Activated T-cell treated with anti-CD3 and anti-CD28 coated beads for 1 hour (primary cell): ENCODE measurements around the gene PGM1.

Experiments
- DNase-seq: peaks from one replicate; pipeline ENCODE4 v3.0.0-alpha.2; 2020; ENCODE audit warnings: low read depth

Gene PGM1

GRCh38 chr1:63633281-63633680 is 40.1 kb downstream of the PGM1 start:
- no peak for DNase-seq

GRCh38 chr1:63634471-63634870 is 41.3 kb downstream of the PGM1 start:
- no peak for DNase-seq

DNA sequence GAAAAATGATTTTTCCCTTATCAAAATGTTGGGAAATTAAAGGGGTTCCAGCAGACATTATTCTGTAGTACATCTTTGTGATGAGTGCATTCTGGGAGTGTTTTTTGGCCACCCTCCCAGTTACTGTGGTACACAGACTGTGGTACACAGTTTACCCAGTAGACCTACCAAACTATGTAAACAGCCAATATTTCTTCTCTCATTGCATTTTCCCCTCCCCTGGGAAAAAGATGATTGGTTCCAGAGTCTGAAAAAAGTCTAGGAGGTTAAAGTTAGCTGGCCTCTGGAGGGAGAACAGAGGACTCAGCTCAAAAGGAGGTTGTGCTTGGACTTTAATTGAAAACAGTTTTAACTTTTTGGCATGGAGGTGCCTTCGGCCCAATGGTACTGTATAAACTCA is 42.5 kb downstream of the PGM1 start:
- no peak for DNase-seq

DNA sequence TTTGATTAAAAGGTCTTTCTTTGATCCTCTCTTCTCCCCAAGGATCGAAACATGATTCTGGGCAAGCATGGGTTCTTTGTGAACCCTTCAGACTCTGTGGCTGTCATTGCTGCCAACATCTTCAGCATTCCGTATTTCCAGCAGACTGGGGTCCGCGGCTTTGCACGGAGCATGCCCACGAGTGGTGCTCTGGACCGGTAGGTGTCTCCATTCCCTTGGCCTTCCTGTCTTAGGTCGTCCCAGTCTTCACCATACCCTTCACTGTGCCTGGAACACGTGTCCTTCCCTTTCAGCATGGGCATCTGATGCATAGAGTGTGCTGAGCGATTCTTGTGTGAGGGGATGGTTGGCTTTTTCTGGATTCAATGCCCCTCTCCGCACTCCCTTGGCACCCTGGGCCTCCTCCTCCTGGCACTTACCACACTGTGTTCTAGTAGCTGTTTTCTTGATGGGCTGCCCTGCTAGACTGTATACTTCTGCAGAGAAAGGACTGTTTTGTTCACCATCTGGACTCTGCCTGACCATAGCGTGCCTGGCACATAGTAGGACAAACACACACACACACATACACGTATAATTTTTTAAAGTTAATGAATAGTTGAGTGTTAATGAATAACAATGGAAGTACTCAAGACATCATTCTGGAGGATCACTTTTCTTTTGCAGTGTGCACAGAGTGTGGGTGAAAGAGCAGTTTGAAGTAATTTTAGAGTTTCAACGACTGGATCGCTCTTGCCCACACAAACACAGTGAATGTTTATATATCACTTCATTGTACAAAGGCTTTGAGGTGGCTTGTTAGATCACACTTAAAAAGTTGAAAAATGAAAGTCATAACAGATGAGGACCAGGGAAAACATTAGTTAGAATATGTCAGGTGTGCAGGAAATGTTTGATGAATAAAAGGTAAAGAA is 43.2 kb downstream of the PGM1 start:
- no peak for DNase-seq

DNA sequence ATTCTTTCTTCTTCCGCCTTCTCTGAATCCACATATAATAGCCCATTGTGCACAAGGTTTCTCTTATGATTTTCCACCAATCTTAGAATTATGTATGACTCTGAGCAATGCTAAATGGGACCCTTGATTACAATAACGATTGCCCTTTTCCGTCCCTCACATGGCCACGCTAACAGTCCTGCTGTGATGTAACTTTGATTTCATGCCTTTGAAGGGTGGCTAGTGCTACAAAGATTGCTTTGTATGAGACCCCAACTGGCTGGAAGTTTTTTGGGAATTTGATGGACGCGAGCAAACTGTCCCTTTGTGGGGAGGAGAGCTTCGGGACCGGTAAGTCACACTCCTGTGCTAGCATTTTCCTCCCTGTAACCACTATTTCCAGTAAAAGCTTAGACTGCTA is 45.3 kb downstream of the PGM1 start:
- no peak for DNase-seq

DNA sequence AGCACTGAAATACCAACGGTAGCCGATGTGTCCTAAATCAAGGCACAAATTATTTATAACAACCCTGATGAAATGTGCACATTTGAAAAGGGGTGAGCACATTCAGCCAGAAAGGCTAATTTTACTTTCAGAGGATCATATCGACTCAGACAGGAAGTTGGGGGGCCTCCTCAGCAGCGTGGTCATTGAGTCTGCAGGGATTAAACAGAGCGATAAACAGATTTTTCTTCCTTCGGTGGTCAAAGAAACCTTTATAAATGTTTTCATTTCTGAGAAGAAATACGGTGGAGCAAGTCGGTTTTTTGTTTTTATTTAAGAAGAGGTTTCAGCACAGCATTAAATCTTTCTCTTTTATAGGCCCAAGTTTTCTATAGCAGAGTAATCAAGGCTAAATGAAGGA is 45.7 kb downstream of the PGM1 start:
- no peak for DNase-seq

GRCh38 chr1:63640633-63641567 is 47.7 kb downstream of the PGM1 start:
- DNase-seq, result no peak

DNA sequence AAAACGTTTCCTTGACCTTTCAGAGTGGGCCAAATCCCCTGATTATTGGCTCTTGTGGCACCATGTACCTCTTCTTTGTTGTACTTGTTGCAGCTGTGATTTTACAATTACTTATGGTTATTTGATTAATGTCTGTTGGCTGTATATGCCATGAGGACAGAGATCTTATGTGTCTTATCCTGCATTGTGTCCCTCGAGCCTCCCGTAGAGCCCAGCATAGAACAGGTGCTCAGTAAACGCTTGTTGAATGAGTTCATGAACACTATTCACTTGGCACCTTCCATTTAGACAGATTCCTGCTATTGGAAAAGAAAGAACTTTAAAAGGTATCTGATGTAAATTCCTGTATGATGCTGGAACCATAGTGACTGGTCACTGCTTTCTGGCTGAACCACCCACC is 48.4 kb downstream of the PGM1 start:
- no peak for DNase-seq

GRCh38 chr1:63642901-63643300 is 49.7 kb downstream of the PGM1 start:
- no peak for DNase-seq

DNA sequence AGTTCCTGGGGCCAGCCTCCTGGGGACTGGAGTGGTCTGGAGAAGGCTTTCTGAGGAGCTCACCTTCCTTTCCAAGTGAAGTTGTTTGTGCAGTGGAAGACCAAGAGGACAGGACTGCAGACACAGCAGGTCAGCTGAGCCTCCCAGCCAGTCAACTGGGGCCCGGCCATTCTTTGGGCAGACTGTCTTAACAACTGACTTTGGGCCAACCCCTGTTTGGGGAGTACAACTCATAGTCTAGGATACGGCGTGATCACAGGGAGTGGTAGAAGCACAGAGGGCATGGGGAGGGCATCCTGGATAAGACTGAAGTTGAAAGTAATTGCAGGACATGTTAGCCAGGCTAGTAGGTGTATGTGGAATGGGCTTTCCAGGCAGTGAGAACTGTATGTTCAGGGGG is 50.3 kb downstream of the PGM1 start:
- no peak for DNase-seq

GRCh38 chr1:63643926-63644325 is 50.7 kb downstream of the PGM1 start:
- DNase-seq, result no peak

- DNase-seq, result no peak
Measured at GRCh38 chr1:63645317-63645716, 52.1 kb downstream of the PGM1 start.

DNA sequence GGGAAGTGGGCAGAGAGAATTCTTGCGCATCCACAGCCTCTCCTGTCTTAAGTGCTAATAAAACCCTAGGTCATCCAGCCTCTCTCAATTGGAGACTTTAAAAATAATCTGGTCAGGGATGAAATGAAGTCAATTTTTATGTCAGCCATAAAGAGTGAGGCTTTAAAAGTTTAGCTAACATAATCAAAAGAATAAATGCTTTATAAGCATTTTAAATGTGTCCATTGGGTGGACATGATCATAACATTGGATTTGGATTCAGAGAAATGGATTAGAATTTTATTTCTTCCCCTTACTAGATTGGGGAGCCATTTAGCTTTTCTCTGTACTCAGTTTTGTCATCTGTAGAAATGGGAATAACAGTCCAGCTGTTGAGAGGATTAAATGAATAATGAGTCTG is 55.5 kb downstream of the PGM1 start:
- no peak for DNase-seq

- no peak for DNase-seq
Measured at GRCh38 chr1:63651161-63651701, 58.0 kb downstream of the PGM1 start.

GRCh38 chr1:63653976-63654375 is 60.8 kb downstream of the PGM1 start:
- DNase-seq, result no peak

- DNase-seq, result no peak
Measured at GRCh38 chr1:63659448-63659847, 66.2 kb downstream of the PGM1 start.

DNA sequence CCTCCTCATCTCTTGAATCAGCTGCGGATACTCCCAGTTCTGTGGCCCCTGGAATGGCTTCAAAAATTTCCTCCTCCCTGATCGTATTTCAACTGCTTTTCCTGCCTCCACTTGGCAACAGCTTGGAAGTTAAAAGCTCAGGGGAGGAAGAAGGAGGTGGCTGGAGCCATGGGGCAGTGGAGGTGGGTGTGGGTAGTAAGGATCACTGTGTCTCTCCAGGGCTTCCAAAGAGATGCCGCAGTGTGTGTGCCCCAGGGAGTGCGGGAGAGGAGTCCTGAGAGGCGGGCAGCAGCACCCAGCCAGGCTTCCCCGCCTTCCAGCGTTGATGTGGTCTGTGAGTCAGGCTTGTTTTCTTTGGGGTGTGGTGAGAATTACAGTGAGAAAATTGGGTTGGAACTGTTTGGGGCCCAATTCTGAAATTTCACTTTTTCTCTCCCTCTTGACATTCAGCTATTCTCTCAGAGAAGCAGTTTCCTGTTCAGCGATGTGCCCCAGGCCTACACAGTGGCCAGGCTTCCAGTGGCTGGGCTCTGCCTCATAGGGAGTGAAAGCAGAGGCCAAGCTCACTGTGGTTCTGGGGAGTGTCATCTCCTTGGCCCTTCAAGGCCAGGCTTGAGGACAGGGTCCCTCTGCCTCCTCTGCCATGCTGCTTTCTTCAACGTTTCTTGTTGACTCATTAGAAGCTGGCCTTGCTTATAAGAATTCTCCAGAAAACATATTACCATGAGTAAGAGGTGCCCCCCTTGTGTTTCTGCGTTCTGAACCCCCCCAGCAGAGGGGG is 69.0 kb downstream of the PGM1 start:
- no peak for DNase-seq

- DNase-seq, result no peak
Measured at GRCh38 chr1:63662841-63663240, 69.6 kb downstream of the PGM1 start.

- DNase-seq, result no peak
Measured at GRCh38 chr1:63663301-63663700, 70.1 kb downstream of the PGM1 start.

DNA sequence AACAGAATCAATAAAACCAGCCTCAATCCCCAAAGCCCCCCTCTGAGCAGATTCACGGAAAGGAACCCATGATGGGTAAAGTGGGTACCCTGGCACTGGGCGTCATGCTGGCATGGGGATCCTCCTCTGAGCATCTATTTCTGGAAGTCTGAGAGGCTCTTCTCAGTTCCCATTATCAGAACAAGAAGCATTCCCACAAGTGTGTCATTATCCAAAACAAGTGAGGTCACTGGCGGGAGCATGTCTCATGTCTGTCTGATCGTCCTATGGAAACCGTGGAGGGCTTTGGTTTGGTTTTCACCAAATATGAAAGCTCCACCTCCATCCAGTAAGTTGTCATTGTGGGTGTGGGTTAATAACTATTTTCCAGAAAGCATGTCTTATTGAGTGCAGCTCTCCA is 70.7 kb downstream of the PGM1 start:
- no peak for DNase-seq

- no peak for DNase-seq
Measured at GRCh38 chr1:63664742-63665141, 71.5 kb downstream of the PGM1 start.

DNA sequence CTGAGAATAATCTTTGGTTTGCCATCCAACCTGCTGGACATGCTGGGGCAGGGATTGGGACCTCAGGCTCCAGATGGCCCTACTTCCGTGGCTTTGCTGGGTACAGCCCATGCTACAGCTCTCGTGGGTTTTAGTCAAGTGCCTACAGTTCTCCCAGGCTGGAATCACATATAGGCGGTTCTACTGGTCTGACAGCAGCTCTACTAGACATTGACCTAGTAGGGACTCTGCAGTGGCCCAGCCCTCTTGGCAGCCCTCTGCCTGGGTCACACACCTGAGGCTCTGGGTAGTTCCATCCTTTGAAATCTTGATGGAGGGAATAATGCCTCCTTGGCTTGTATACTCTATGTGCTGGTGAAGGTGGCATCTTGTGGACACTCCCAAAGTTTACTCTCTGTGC is 72.2 kb downstream of the PGM1 start:
- DNase-seq, result no peak
